Measurements from ENCODE around the gene ZFYVE16. TPM values are rescaled to one million over a fixed set of nuclear protein-coding genes. Genes with fewer than 3 reads are reported as not detected.

ZFYVE16 gene
- total RNA-seq, 2 donors from 2014 or later: 27.8 to 34.5 TPM

- H3K9me3 ChIP-seq: no peaks in the 10 kb centered on the region
- TF ChIP-seq CTCF (IDR thresholded peaks at IDR 0.05): no peak
- no peak overlapping the region for H3K4me3 ChIP-seq
- H3K27me3 ChIP-seq: no peaks in the 10 kb centered on the region
- H3K36me3 ChIP-seq: no peaks in the 10 kb centered on the region
- no peak overlapping the region for H3K27ac ChIP-seq
- DNase-seq (ENCODE audit: low spot score): no peak
- H3K4me1 ChIP-seq: no peaks in the 10 kb centered on the region
Measured at GRCh38 chr5:80503641-80504040, 95.8 kb downstream of the ZFYVE16 start.

- H3K36me3 ChIP-seq: no peaks in the 10 kb centered on the region
- no peaks in the 10 kb centered on the region for H3K4me1 ChIP-seq
- H3K4me3 ChIP-seq: no peak overlapping the region
- DNase-seq (ENCODE audit: low spot score): no peak
- no peaks in the 10 kb centered on the region for H3K9me3 ChIP-seq
- no peak for TF ChIP-seq CTCF (IDR thresholded peaks at IDR 0.05)
- H3K27me3 ChIP-seq: no peaks in the 10 kb centered on the region
- no peak overlapping the region for H3K27ac ChIP-seq
Measured at GRCh38 chr5:80504833-80505232, 97.0 kb downstream of the ZFYVE16 start.

GRCh38 chr5:80507663-80508062, 99.8 kb downstream of the ZFYVE16 start:
- DNase-seq (ENCODE audit: low spot score): no peak
- no peaks in the 10 kb centered on the region for H3K4me1 ChIP-seq
- no peak for TF ChIP-seq CTCF (IDR thresholded peaks at IDR 0.05)
- no peak overlapping the region for H3K4me3 ChIP-seq
- no peaks in the 10 kb centered on the region for H3K36me3 ChIP-seq
- no peaks in the 10 kb centered on the region for H3K27me3 ChIP-seq
- H3K9me3 ChIP-seq: no peaks in the 10 kb centered on the region
- H3K27ac ChIP-seq: no peak overlapping the region

- Histone ChIP-seq H3K36me3 (no peaks in the 10 kb centered on the region), H3K4me3 (no peak overlapping the region), H3K27ac (no peak overlapping the region), H3K4me1 (no peaks in the 10 kb centered on the region), H3K27me3 (no peaks in the 10 kb centered on the region), H3K9me3 (no peaks in the 10 kb centered on the region)
- no peak for TF ChIP-seq CTCF (IDR thresholded peaks at IDR 0.05)
- no peak for DNase-seq (ENCODE audit: low spot score)
Measured at GRCh38 chr5:80508844-80509243, 101.0 kb downstream of the ZFYVE16 start.

- no peaks in the 10 kb centered on the region for H3K9me3 ChIP-seq
- no peak for TF ChIP-seq CTCF (IDR thresholded peaks at IDR 0.05)
- no peaks in the 10 kb centered on the region for H3K4me1 ChIP-seq
- H3K27ac ChIP-seq: no peak overlapping the region
- H3K4me3 ChIP-seq: no peak overlapping the region
- DNase-seq (ENCODE audit: low spot score): no peak
- H3K36me3 ChIP-seq: no peaks in the 10 kb centered on the region
- H3K27me3 ChIP-seq: no peaks in the 10 kb centered on the region
Measured at GRCh38 chr5:80509362-80509761, 101.5 kb downstream of the ZFYVE16 start.

GRCh38 chr5:80516826-80517225, 109.0 kb downstream of the ZFYVE16 start:
- H3K4me3 ChIP-seq: no peak overlapping the region
- H3K27ac ChIP-seq: no peak overlapping the region
- no peak for DNase-seq (ENCODE audit: low spot score)
- TF ChIP-seq CTCF (IDR thresholded peaks at IDR 0.05): no peak
- no peaks in the 10 kb centered on the region for H3K36me3 ChIP-seq
- no peaks in the 10 kb centered on the region for H3K27me3 ChIP-seq
- no peaks in the 10 kb centered on the region for H3K4me1 ChIP-seq
- no peaks in the 10 kb centered on the region for H3K9me3 ChIP-seq

All from right atrium auricular region (tissue), 2 donors.